Measurements from ENCODE around the gene TTLL10. TPM values are rescaled to one million over a fixed set of nuclear protein-coding genes. Genes with fewer than 3 reads are reported as not detected.

TTLL10 gene
- polyA plus RNA-seq, 1 donor from 2014 or later = not detected

DNA sequence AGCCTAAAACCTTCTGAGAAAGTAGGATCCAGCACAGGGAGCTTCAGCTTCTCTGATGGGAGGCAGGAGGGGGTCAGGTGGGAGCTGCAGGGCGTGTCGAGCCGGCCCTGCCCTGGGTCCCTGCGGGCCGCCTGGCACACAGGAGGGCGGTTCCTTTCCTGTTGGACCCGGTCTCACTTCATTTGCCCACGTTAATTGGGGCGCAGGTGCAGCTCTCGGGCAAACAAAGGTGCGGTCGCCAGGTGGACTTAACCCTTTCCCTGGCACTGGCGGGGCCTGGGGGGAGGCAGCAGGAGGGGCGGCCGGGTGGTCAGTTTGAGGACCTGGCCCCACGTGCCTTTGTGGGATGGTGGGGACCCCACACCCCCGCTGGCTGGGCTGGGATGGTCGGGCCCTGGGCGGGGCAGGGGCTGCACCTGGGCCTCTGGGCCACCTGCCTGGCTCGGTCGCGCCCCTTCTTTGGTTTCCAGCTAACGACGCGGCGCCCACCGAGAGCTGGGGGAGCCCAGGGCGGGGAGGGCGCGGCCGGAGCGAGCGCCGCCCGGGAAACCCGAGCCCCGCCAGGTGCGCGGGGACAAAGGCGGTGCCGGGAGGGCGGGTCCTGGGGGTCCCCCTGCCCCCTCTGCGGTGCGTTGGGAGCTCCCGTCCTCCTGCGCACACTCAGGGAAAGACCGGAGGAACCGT lies 37.0 kb upstream of the TTLL10 start:
- no peaks in the 10 kb centered on the region for H3K27me3 ChIP-seq (ENCODE audit: insufficient read depth, low read depth, low read length)
- no peaks in the 10 kb centered on the region for H3K36me3 ChIP-seq (ENCODE audit: insufficient read depth, low read length)
- H3K4me2 ChIP-seq (ENCODE audit: low read length) = no peak overlapping the region
- no peak overlapping the region for H3K4me3 ChIP-seq (ENCODE audit: low read length)
- H3K79me2 ChIP-seq (replicated peaks; ENCODE audit: insufficient read depth, low read length) = no peaks in the 10 kb centered on the region
- no peak overlapping the region for H2AFZ ChIP-seq (ENCODE audit: low read depth, low read length)
- no peaks in the 10 kb centered on the region for H3K9me3 ChIP-seq (ENCODE audit: low read length)
- H3K9ac ChIP-seq (ENCODE audit: low read length) = no peak overlapping the region
- TF ChIP-seq POLR2AphosphoS5 (IDR thresholded peaks at IDR 0.05) (no peak), EZH2 (IDR thresholded peaks at IDR 0.05; ENCODE audit: borderline replicate concordance, insufficient read depth, low read length, poor library complexity, severe bottlenecking) (no peak), EP300 (conservative IDR thresholded peaks at IDR 0.05; ENCODE audit: poor library complexity, severe bottlenecking) (no peak)
- no peak overlapping the region for H3K27ac ChIP-seq (ENCODE audit: low read length)
- H3F3A ChIP-seq (ENCODE audit: insufficient read depth, low read length, poor library complexity, severe bottlenecking) = no peaks in the 10 kb centered on the region
- H4K20me1 ChIP-seq (ENCODE audit: insufficient read depth) = no peaks in the 10 kb centered on the region
- H3K9me2 ChIP-seq (ENCODE audit: insufficient read depth, low read length) = no peaks in the 10 kb centered on the region

GRCh38 chr1:1137256-1138045 lies 36.2 kb upstream of the TTLL10 start:
- H3K4me3 ChIP-seq (ENCODE audit: low read length) = no peak overlapping the region
- H3K4me2 ChIP-seq (ENCODE audit: low read length) = no peak overlapping the region
- H3K27me3 ChIP-seq (ENCODE audit: insufficient read depth, low read depth, low read length) = no peaks in the 10 kb centered on the region

More at GRCh38 chr1:1137256-1138045, 36.2 kb upstream of the TTLL10 start:
- Histone ChIP-seq H4K20me1 (ENCODE audit: insufficient read depth) (no peaks in the 10 kb centered on the region), H2AFZ (ENCODE audit: low read depth, low read length) (no peak overlapping the region), H3F3A (ENCODE audit: insufficient read depth, low read length, poor library complexity, severe bottlenecking) (no peaks in the 10 kb centered on the region), H3K9me2 (ENCODE audit: insufficient read depth, low read length) (no peaks in the 10 kb centered on the region), H3K79me2 (replicated peaks; ENCODE audit: insufficient read depth, low read length) (no peaks in the 10 kb centered on the region), H3K36me3 (ENCODE audit: insufficient read depth, low read length) (no peaks in the 10 kb centered on the region), H3K9ac (ENCODE audit: low read length) (no peak overlapping the region), H3K27ac (ENCODE audit: low read length) (no peak overlapping the region), H3K9me3 (ENCODE audit: low read length) (no peaks in the 10 kb centered on the region)
- no peak for TF ChIP-seq EZH2 (IDR thresholded peaks at IDR 0.05; ENCODE audit: borderline replicate concordance, insufficient read depth, low read length, poor library complexity, severe bottlenecking)
- TF ChIP-seq CTCF (IDR thresholded peaks at IDR 0.05; ENCODE audit: poor library complexity, severe bottlenecking) = no peak
- TF ChIP-seq MXI1 (conservative IDR thresholded peaks at IDR 0.05; ENCODE audit: poor library complexity, severe bottlenecking) = no peak
- TF ChIP-seq EP300 (conservative IDR thresholded peaks at IDR 0.05; ENCODE audit: poor library complexity, severe bottlenecking) = no peak
- no peak for TF ChIP-seq POLR2AphosphoS5 (IDR thresholded peaks at IDR 0.05)
- no peak for TF ChIP-seq TAF1 (IDR thresholded peaks at IDR 0.05; ENCODE audit: low read depth)
- TF ChIP-seq REST (IDR thresholded peaks at IDR 0.05; ENCODE audit: borderline replicate concordance) = no peak
- no peak for TF ChIP-seq SMC3 (conservative IDR thresholded peaks at IDR 0.05; ENCODE audit: poor library complexity)
- TF ChIP-seq RAD21 (conservative IDR thresholded peaks at IDR 0.05) = no peak
